Mesothelial cell of epicardium (in vitro differentiated cells): ENCODE results near the gene SCAMP2. TPM values are rescaled to one million over a fixed set of nuclear protein-coding genes. Genes with fewer than 3 reads are reported as not detected.

Experiments used
- DNase-seq, 2 experiments: peaks; one replicate each; pipeline ENCODE4 v3.0.0; 2021; ENCODE audit warnings: low spot score in 2 of 2; ENCODE audit not compliant: unreplicated experiment in 2 of 2
- H3K27ac Mint-ChIP-seq: 2 replicates; pipeline ENCODE4 v1.8.0; 2021; ENCODE audit warnings: mixed read lengths
- H3K27me3 Mint-ChIP-seq: 2 replicates; pipeline ENCODE4 v1.8.0; 2021; ENCODE audit warnings: low read depth, mixed read lengths
- H3K36me3 Mint-ChIP-seq: 2 replicates; pipeline ENCODE4 v1.8.0; 2021; ENCODE audit warnings: mixed read lengths
- H3K4me1 Mint-ChIP-seq: 2 replicates; pipeline ENCODE4 v1.8.0; 2021; ENCODE audit warnings: mixed read lengths
- H3K4me3 Mint-ChIP-seq: 2 replicates; pipeline ENCODE4 v1.8.0; 2021; ENCODE audit warnings: mild to moderate bottlenecking, moderate library complexity, mixed read lengths
- H3K9me3 Mint-ChIP-seq: 2 replicates; pipeline ENCODE4 v1.8.0; 2021; ENCODE audit warnings: mixed read lengths
- CTCF ChIP-seq: fragments of 200-600 bp; sonication (generic); IDR thresholded peaks from one replicate; pipeline ENCODE4 v1.5.0; 2021; ENCODE audit warnings: antibody characterized with exemption; ENCODE audit not compliant: unreplicated experiment
- total RNA-seq: library from RNA; stranded (reverse); gene quantifications from 3 replicates; pipeline ENCODE4 v1.2.1, GENCODE V29; 2021

Gene SCAMP2
- total RNA-seq, 1 donor from 2014 or later: 45.6 TPM

DNA sequence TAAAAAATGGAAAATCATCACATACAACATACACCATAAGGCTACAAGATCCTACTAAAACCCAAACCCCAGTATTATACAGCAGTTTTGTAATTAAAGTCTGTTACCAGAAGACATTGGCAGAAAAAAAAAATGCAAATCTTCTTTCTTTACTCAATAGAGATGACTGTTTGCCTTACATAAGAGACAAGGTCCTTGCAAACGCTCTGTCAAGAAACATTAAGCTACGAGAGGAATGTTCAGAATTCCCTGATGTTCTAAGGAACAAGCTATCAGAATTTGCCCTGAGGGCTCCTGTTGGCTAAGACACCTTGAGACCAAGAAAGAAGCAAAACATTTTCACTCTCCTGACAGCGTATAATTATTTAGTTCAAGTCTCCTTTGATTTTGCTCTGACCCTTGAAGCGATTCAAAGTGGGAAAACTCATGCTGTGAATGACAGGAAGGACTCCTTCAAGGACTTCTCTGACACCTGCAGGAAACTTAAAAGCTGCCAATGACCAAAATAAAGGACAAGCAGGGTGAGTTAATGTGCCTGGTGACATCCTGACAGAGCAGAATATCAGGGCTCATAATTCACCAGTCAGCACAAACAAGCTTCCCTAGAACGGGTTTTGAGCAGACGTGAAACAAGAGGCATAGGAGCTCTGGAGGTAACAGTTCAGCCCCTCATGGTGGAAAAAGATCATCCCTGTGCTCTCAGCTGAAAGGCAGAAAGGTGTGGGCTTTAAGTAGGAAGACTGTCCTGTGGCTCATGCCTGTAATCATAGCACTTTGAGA, 2.5 kb downstream of the SCAMP2 start:
- peaks cover 14% of the 10 kb centered on the region for H3K36me3 Mint-ChIP-seq
- DNase-seq: no peak
- H3K27me3 Mint-ChIP-seq: no peaks in the 10 kb centered on the region
- H3K4me1 Mint-ChIP-seq: peaks cover 38% of the 10 kb centered on the region
- TF ChIP-seq CTCF: no peak
- peak overlapping the region; percentile 66 for H3K27ac Mint-ChIP-seq
- peak overlapping the region; percentile 55 for H3K4me3 Mint-ChIP-seq
- H3K9me3 Mint-ChIP-seq: peaks cover 8% of the 10 kb centered on the region

- Mint-ChIP-seq H3K27ac (peak overlapping the region; percentile 66), H3K4me3 (peak overlapping the region; percentile 55), H3K4me1 (peaks cover 40% of the 10 kb centered on the region)
Observed at GRCh38 chr15:74869726-74870407, 3.3 kb downstream of the SCAMP2 start.

GRCh38 chr15:74869372-74869725, 3.8 kb downstream of the SCAMP2 start:
- Mint-ChIP-seq H3K27me3 (no peaks in the 10 kb centered on the region), H3K9me3 (peaks cover 4% of the 10 kb centered on the region), H3K4me1 (peaks cover 40% of the 10 kb centered on the region), H3K27ac (no peak overlapping the region), H3K36me3 (peaks cover 18% of the 10 kb centered on the region), H3K4me3 (no peak overlapping the region)
- no peak for DNase-seq
- no peak for TF ChIP-seq CTCF

More at GRCh38 chr15:74869726-74870407, 3.3 kb downstream of the SCAMP2 start:
- H3K27me3 Mint-ChIP-seq: no peaks in the 10 kb centered on the region
- peaks cover 16% of the 10 kb centered on the region for H3K36me3 Mint-ChIP-seq
- no peak for DNase-seq
- TF ChIP-seq CTCF: no peak
- peaks cover 4% of the 10 kb centered on the region for H3K9me3 Mint-ChIP-seq

GRCh38 chr15:74868059-74868458, 5.1 kb downstream of the SCAMP2 start:
- H3K4me1 Mint-ChIP-seq: peaks cover 38% of the 10 kb centered on the region
- H3K27me3 Mint-ChIP-seq: no peaks in the 10 kb centered on the region
- H3K4me3 Mint-ChIP-seq: no peak overlapping the region
- TF ChIP-seq CTCF: no peak
- no peak overlapping the region for H3K27ac Mint-ChIP-seq
- H3K36me3 Mint-ChIP-seq: peaks cover 23% of the 10 kb centered on the region
- DNase-seq: no peak
- H3K9me3 Mint-ChIP-seq: peaks cover 4% of the 10 kb centered on the region

GRCh38 chr15:74867466-74868038, 5.6 kb downstream of the SCAMP2 start:
- H3K4me1 Mint-ChIP-seq: peaks cover 34% of the 10 kb centered on the region
- DNase-seq: no peak
- H3K27me3 Mint-ChIP-seq: no peaks in the 10 kb centered on the region
- H3K9me3 Mint-ChIP-seq: peaks cover 4% of the 10 kb centered on the region
- TF ChIP-seq CTCF: no peak
- peaks cover 23% of the 10 kb centered on the region for H3K36me3 Mint-ChIP-seq
- no peak overlapping the region for H3K4me3 Mint-ChIP-seq
- H3K27ac Mint-ChIP-seq: no peak overlapping the region
